ENCODE measurements around the gene TCAIM.

- TF ChIP-seq CTCF (IDR thresholded peaks at IDR 0.05) (no peak), POLR2A (IDR thresholded peaks at IDR 0.05) (no peak)
Observed at GRCh38 chr3:44444437-44444836, 105.9 kb downstream of the TCAIM start.
